Iris pigment epithelial cell (primary cell): ENCODE data around the gene POLR1E.
"Not testable (repeated sequence)": the region's sequence is repeated elsewhere in the genome, so short reads cannot be mapped to it uniquely, and the experiment has no call there.

ENCODE experiments used
- DNase-seq: peaks from one replicate; pipeline ENCODE4 v3.0.0-alpha.2; 2011; ENCODE audit warnings: low read depth

Gene POLR1E

GRCh38 chr9:37501957-37502596, 16.3 kb downstream of the POLR1E start:
- peak; percentile 39 for DNase-seq

GRCh38 chr9:37503736-37504135, 18.0 kb downstream of the POLR1E start:
- peak; percentile 83 for DNase-seq

GRCh38 chr9:37504605-37505004, 18.9 kb downstream of the POLR1E start:
- no peak for DNase-seq

- DNase-seq = no peak
Observed at GRCh38 chr9:37507566-37508134, 21.9 kb downstream of the POLR1E start.

- peak; percentile 39 for DNase-seq
Observed at GRCh38 chr9:37508135-37508833, 22.5 kb downstream of the POLR1E start.

GRCh38 chr9:37508834-37509206, 23.1 kb downstream of the POLR1E start:
- DNase-seq = no peak

- no peak for DNase-seq
Observed at GRCh38 chr9:37509536-37509935, 23.8 kb downstream of the POLR1E start.

- not testable (repeated sequence) for DNase-seq
Observed at GRCh38 chr9:37510053-37510452, 24.3 kb downstream of the POLR1E start.

GRCh38 chr9:37511016-37512010, 25.6 kb downstream of the POLR1E start:
- no peak for DNase-seq

- DNase-seq = no peak
Observed at GRCh38 chr9:37512437-37512836, 26.7 kb downstream of the POLR1E start.

- DNase-seq = not testable (repeated sequence)
Observed at GRCh38 chr9:37514415-37514814, 28.7 kb downstream of the POLR1E start.

GRCh38 chr9:37514999-37515398, 29.3 kb downstream of the POLR1E start:
- DNase-seq = no peak

- no peak for DNase-seq
Observed at GRCh38 chr9:37515620-37516258, 30.0 kb downstream of the POLR1E start.

GRCh38 chr9:37517923-37518322, 32.2 kb downstream of the POLR1E start:
- DNase-seq = no peak

GRCh38 chr9:37520641-37521040, 34.9 kb downstream of the POLR1E start:
- DNase-seq = no peak

GRCh38 chr9:37521111-37521510, 35.4 kb downstream of the POLR1E start:
- DNase-seq = no peak

GRCh38 chr9:37522971-37523370, 37.2 kb downstream of the POLR1E start:
- no peak for DNase-seq

GRCh38 chr9:37523916-37524315, 38.2 kb downstream of the POLR1E start:
- no peak for DNase-seq

GRCh38 chr9:37528652-37529471, 43.1 kb downstream of the POLR1E start:
- DNase-seq = peak; percentile 70

- DNase-seq = no peak
Observed at GRCh38 chr9:37531699-37532098, 46.0 kb downstream of the POLR1E start.

GRCh38 chr9:37534412-37534811, 48.7 kb downstream of the POLR1E start:
- DNase-seq = no peak
